GM12872 (cell line): ENCODE results near the gene PCARE.

Source experiments
- CTCF ChIP-seq: IDR thresholded peaks from 3 replicates; pipeline ENCODE4 v1.5.1; 2011; ENCODE audit warnings: low read depth, mild to moderate bottlenecking, low read length, moderate library complexity; ENCODE audit not compliant: insufficient read depth

The PCARE gene

GRCh38 chr2:29084554-29084953, 10.2 kb upstream of the PCARE start:
- TF ChIP-seq CTCF, result no peak

- TF ChIP-seq CTCF, result no peak
Observed at GRCh38 chr2:29082804-29083495, 8.6 kb upstream of the PCARE start.

GRCh38 chr2:29080886-29081743, 6.8 kb upstream of the PCARE start:
- TF ChIP-seq CTCF, result no peak

- TF ChIP-seq CTCF, result no peak
Observed at GRCh38 chr2:29079887-29080286, 5.6 kb upstream of the PCARE start.

- TF ChIP-seq CTCF, result no peak
Observed at GRCh38 chr2:29075894-29076705, 1.8 kb upstream of the PCARE start.

- TF ChIP-seq CTCF, result no peak
Observed at GRCh38 chr2:29073933-29074332, 390 bp downstream of the PCARE start.

GRCh38 chr2:29072971-29073725, 1.2 kb downstream of the PCARE start:
- no peak for TF ChIP-seq CTCF
